Activated T-cell treated with anti-CD3 and anti-CD28 coated beads, Interleukin-2, amount 50 U/mL, for 72 hours (primary cell): Measurements from ENCODE around the gene ATR. TPM values are rescaled to one million over a fixed set of nuclear protein-coding genes. Genes with fewer than 3 reads are reported as not detected.
"Not testable (repeated sequence)": the region's sequence is repeated elsewhere in the genome, so short reads cannot be mapped to it uniquely, and the experiment has no call there.

Experiments used
- ATAC-seq, 2 donors: fragments of 150-1000 bp; cut with Tn5 transposase; replicated peaks in 1 of 2; 2 replicates each; pipeline ENCODE4 v1.10.0; 2021; ENCODE audit warnings: moderate library complexity in 2 of 2, mild to moderate bottlenecking in 1 of 2
- DNase-seq, 2 donors: peaks; one replicate each; pipeline ENCODE4 v3.0.0; 2021 to 2022; ENCODE audit warnings: mixed read lengths in 1 of 2
- H3K27ac Mint-ChIP-seq: one replicate; pipeline ENCODE4 v1.8.0; 2022; ENCODE audit warnings: mild to moderate bottlenecking, moderate library complexity, mixed read lengths
- H3K27me3 Mint-ChIP-seq: one replicate; pipeline ENCODE4 v1.8.0; 2022; ENCODE audit warnings: low read depth, mixed read lengths
- H3K36me3 Mint-ChIP-seq, 2 donors: one replicate each; pipeline ENCODE4 v1.8.0; 2022; ENCODE audit warnings: mixed read lengths in 2 of 2, mild to moderate bottlenecking in 1 of 2; ENCODE audit not compliant: insufficient read depth in 2 of 2
- H3K4me1 Mint-ChIP-seq: one replicate; pipeline ENCODE4 v1.8.0; 2022; ENCODE audit warnings: low read depth, mixed read lengths
- H3K4me3 Mint-ChIP-seq, 2 donors: one replicate each; pipeline ENCODE4 v1.8.0; 2022; ENCODE audit warnings: mild to moderate bottlenecking in 2 of 2, mixed read lengths in 2 of 2, moderate library complexity in 2 of 2
- H3K9me3 Mint-ChIP-seq, 2 donors: one replicate each; pipeline ENCODE4 v1.8.0; 2022; ENCODE audit warnings: mixed read lengths in 2 of 2
- total RNA-seq, 2 donors: library from RNA; stranded (reverse); gene quantifications; one replicate each; pipeline ENCODE4 v1.2.3, GENCODE V29; 2022

Gene ATR
- total RNA-seq, 2 donors from 2014 or later, result 27.3 to 34.8 TPM

DNA sequence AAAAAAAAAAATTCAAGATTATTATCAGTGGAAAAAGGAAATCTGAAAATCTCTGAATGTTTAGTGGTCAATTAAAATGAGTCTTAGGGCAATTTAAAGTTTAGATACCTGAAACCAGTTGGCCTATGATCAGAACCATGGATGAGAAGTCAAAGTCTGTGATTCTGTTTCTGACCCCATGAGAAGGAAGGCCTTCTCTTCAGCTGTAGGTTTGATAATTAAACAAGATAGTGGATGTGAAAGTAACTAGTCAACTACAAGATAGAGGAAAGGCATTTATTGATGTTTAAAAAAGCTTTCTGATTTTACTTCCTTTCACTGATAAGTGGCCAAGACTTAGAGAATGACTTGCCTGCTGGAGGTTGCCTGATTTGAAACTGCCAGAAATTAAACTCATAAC lies 26.4 kb upstream of the ATR start:
- Mint-ChIP-seq H3K36me3 (no peaks in the 10 kb centered on the region), H3K4me3 (no peak overlapping the region), H3K4me1 (no peaks in the 10 kb centered on the region), H3K27ac (no peak overlapping the region), H3K27me3 (no peaks in the 10 kb centered on the region), H3K9me3 (no peaks in the 10 kb centered on the region)
- ATAC-seq (no peak), DNase-seq (no peak)

DNA sequence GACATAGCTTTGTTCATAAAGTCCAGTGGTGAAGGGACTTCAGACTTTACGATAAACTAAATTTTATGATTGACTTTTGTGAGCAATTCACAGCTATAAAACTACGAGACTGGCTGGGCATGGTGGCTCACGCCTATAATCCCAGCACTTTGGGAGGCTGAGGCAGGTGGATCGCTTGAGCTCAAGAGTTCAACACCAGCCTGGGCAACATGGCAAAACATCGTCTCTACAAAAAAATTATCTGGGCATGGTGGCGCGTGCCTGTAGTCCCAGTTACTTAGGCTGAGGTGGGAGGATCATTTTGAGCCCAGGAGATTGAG lies 24.8 kb upstream of the ATR start:
- not testable (repeated sequence) for H3K4me3 Mint-ChIP-seq, ATAC-seq, DNase-seq, H3K27ac Mint-ChIP-seq, H3K27me3 Mint-ChIP-seq, H3K9me3 Mint-ChIP-seq, H3K4me1 Mint-ChIP-seq, H3K36me3 Mint-ChIP-seq

DNA sequence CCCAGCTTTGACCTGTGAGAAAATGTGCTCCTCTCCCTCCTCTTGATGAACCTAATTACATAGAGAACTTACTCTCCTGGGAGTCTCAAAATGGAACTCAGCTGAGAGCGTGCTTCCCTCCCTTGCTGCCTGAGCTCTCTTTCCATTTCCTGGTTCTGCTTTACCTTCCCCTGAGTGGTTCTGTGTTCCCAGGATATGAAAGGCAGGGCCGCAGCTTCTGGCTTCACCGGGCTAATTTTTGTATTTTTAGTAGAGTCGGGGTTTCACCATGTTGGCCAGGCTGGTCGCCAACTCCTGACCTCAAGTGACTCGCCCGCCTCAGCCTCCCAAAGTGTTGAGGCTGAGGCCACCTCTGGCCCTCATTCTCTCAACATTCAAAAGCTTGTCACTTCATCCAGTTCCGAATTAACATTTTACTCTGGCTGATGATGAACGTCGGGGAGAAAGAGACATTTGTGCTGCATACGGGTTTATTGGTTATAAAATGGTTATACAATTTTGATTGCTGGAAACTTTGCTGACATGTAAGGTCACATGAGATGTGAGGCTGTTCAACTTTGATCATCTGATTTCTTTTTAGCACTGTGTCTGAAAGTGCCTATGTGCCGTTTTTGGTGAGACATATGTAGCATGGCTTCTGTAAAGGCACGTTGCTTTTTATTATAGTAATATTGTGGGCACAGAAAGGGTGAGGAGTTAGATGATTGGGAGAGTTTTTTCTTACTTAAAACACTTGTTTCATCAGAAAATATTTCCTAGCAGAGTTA lies 24.3 kb upstream of the ATR start:
- H3K9me3 Mint-ChIP-seq, result no peaks in the 10 kb centered on the region
- no peak for ATAC-seq
- H3K27ac Mint-ChIP-seq, result no peak overlapping the region
- no peaks in the 10 kb centered on the region for H3K36me3 Mint-ChIP-seq
- no peaks in the 10 kb centered on the region for H3K27me3 Mint-ChIP-seq
- DNase-seq, result no peak
- no peak overlapping the region for H3K4me3 Mint-ChIP-seq
- H3K4me1 Mint-ChIP-seq, result peaks cover 3% of the 10 kb centered on the region

DNA sequence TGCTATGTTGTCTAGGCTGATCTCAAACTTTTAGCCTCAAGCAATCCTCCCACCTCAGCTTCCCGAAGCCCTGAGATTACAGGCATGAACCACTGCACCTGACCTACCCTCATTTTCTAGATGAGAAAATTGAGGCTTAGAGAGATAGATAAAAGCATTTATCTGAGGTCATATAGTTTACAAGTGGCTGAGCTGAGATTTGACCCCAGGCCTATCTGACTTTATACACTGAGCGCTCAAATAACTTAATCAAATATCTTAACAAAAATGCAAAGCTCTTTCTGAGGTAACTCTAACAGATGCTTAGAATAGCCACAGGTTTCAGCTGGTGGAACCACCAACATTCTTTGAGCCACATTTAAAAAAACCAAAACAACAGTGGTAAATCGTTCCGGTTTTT lies 23.2 kb upstream of the ATR start:
- no peak for ATAC-seq
- no peaks in the 10 kb centered on the region for H3K27me3 Mint-ChIP-seq

DNA sequence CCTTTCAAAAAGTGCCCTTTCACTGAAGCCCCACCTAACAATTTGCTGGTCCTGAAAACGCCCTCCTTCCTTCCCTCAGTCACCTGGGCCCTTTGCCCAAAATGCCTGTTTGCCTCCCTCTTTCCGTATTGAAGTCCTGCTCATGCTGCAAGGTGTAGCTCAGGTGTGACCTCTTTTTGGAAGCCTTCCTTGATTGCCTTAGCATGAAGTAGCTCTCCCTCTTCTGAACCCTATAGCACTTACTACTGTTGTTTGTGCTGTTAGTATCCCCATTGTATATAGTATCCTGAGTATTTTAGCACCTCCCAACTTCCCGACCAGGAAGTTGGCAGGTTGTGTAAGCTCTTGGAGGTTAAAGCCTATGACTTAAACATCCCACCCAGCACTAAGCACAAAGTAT lies 19.4 kb upstream of the ATR start:
- no peak for ATAC-seq
- H3K4me1 Mint-ChIP-seq, result peaks cover 23% of the 10 kb centered on the region
- no peaks in the 10 kb centered on the region for H3K27me3 Mint-ChIP-seq
- H3K27ac Mint-ChIP-seq, result no peak overlapping the region
- H3K9me3 Mint-ChIP-seq, result no peaks in the 10 kb centered on the region
- peak overlapping the region in 1 of 2 donors; percentile 31 for H3K4me3 Mint-ChIP-seq
- H3K36me3 Mint-ChIP-seq, result no peaks in the 10 kb centered on the region
- no peak for DNase-seq

More for the DNA sequence above, 23.2 kb upstream of the ATR start:
- Mint-ChIP-seq H3K4me1 (peaks cover 12% of the 10 kb centered on the region), H3K9me3 (no peaks in the 10 kb centered on the region), H3K36me3 (no peaks in the 10 kb centered on the region), H3K27ac (no peak overlapping the region), H3K4me3 (no peak overlapping the region)
- no peak for DNase-seq

DNA sequence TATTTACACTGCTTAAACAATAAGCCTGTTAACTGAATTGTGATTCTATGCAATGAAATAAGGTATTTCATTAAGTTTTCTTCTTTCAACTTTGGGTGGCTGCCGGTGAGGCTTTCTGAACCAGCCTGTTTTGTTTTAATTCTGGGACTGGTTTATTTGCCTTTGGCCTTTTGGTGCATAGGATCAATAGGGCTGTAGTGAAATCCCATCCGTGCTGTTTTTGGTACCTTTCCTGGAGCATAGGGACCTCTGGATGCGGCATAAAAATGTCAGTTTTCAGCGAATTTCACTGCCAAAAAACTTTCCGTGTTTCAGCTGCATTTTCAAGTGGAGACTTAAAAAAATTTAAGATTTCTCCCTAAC lies 18.2 kb upstream of the ATR start:
- Mint-ChIP-seq H3K27ac (no peak overlapping the region), H3K36me3 (no peaks in the 10 kb centered on the region), H3K4me3 (peak overlapping the region; percentile 97 to 99), H3K4me1 (peaks cover 23% of the 10 kb centered on the region), H3K9me3 (no peaks in the 10 kb centered on the region), H3K27me3 (no peaks in the 10 kb centered on the region)
- ATAC-seq (no peak), DNase-seq (no peak)

DNA sequence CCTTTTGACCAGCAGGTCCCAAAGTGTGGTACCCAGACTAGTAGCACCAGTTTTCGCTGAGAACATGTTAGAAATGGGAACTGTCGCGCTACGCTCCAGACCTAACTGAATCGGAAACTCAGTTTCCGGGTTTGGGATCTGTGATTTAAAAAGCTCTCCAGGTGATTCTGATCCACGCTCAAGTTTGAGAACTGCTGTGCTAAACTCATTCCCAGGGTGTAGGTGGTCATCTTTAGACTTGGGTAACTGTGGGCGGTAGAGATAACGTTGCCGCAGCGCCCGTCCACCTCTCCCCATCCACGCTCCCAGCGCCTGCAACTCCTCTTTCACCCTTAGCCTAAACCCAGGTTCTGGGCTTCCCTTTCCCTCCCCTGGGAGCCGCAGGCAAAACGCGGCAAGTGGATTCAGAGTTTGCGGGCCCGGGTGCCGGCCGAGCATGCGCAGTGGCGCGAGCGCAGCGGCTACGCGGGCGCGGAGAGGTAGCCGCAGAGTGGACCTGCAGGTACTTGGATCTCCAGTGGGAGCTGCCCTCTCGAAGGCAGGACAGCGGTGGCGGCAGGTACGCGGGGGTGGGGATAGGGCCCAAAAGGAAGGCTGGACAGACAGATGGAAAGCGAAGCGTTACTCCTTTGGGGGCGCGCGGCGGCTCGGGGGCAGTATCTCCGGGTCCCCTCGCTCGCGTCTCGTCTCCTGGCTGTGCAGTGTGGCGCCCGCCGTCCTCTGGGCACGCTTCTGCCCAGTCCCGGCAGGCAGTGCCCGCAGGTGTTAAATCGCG lies 17.6 kb upstream of the ATR start, which contains the start of gene PLS1:
PLS1 (plus strand) TSS at position 443 of the 775 bp plus-strand sequence. CDS start 67,845 bp downstream, outside the sequence.
- Mint-ChIP-seq H3K27me3 (no peaks in the 10 kb centered on the region), H3K27ac (peak within 1 kb of the TSS; percentile 74), H3K4me1 (peaks cover 23% of the 10 kb centered on the region), H3K4me3 (peak within 1 kb of the TSS; percentile 97 to 99), H3K36me3 (no peaks in the 10 kb centered on the region), H3K9me3 (no peaks in the 10 kb centered on the region)
- DNase-seq, result peak; percentile 85 to 93
- peak; percentile 93 to 95 for ATAC-seq

DNA sequence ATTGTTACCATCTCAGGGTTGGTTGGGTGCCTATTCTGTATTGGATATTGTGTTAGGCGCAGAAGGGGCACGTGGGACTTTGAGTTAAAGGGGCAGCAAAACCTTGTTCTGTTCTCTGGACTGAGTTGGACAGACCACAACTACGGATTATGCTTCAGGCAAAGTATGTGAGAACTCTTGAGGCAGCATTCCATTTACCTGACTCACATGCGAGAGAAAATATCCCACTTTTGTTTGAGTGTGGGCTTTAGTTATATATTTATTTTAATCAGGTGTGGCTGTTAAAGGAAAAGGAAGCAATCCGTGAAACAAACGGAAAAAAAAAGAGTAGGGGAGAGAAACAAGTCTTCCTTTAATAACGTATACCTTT lies 17.0 kb upstream of the ATR start:
- no peak for ATAC-seq
- H3K4me1 Mint-ChIP-seq, result peaks cover 23% of the 10 kb centered on the region
- no peaks in the 10 kb centered on the region for H3K9me3 Mint-ChIP-seq
- peak overlapping the region; percentile 97 to 99 for H3K4me3 Mint-ChIP-seq
- no peaks in the 10 kb centered on the region for H3K27me3 Mint-ChIP-seq
- DNase-seq, result no peak
- H3K36me3 Mint-ChIP-seq, result no peaks in the 10 kb centered on the region
- peak overlapping the region; percentile 31 for H3K27ac Mint-ChIP-seq

DNA sequence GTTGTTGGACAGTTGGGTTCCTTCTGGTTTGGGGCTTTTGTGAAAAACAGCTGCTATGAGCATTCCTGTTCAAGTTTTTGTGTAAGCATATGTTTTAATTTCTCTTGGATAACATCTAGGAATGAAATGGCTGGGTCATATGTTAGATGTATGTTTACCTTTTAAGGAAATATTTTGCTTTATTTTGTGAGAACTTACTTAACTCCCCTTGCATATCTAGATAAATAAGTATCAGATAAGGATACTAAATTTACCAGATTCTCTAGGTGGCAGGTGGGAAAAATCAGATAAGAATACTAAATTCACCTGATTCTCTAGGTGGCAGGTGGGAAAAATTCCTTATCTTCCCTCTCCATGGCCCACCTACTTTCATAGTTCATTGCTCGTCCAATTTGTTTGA lies 16.6 kb upstream of the ATR start:
- peaks cover 23% of the 10 kb centered on the region for H3K4me1 Mint-ChIP-seq
- no peaks in the 10 kb centered on the region for H3K9me3 Mint-ChIP-seq
- H3K27me3 Mint-ChIP-seq, result no peaks in the 10 kb centered on the region
- no peak for ATAC-seq
- H3K4me3 Mint-ChIP-seq, result peak overlapping the region; percentile 97 to 99
- no peaks in the 10 kb centered on the region for H3K36me3 Mint-ChIP-seq
- H3K27ac Mint-ChIP-seq, result no peak overlapping the region
- no peak for DNase-seq

DNA sequence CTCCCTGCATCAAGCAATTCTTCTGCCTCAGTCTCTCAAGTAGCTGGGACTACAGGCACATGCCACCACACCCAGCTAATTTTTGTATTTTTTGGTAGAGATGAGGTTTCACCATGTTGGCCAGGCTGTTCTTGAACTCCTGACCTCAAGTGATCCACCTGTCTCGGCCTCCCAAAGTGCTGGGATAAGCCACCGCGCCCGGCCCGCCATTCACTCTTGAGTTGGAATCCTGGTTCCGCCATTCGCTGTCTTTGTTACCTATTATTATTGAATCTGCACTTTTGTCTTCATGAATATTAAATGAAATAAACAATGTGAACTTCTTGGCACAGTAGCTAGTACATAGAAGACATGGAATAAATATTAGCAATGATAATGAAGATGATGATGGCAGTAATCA lies 13.7 kb upstream of the ATR start:
- not testable (repeated sequence) for H3K27me3 Mint-ChIP-seq, H3K9me3 Mint-ChIP-seq, ATAC-seq, DNase-seq, H3K27ac Mint-ChIP-seq, H3K4me3 Mint-ChIP-seq, H3K36me3 Mint-ChIP-seq
- peaks cover 17% of the 10 kb centered on the region for H3K4me1 Mint-ChIP-seq

DNA sequence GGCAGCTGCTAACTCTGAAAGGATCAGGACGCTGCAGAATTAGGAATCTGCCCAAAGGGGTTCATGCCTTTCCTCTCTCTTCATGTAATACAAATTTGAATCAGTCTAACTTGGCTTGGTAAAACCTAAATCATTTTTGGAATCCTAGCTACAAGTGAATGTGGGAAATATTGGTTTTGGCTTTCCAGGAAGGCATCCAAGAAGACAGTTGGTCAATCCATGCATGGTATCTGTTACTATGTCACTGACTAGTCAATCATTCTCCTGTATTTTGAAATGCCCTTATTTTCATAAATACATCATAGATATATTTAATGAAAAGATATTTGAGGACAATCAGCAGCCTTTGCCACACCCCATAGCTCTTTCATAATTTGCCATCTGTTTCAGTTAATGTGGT lies 10.2 kb upstream of the ATR start:
- no peak overlapping the region for H3K4me3 Mint-ChIP-seq
- no peak overlapping the region for H3K27ac Mint-ChIP-seq
- DNase-seq, result no peak
- H3K27me3 Mint-ChIP-seq, result peaks cover 12% of the 10 kb centered on the region
- no peaks in the 10 kb centered on the region for H3K36me3 Mint-ChIP-seq
- H3K4me1 Mint-ChIP-seq, result no peaks in the 10 kb centered on the region
- no peaks in the 10 kb centered on the region for H3K9me3 Mint-ChIP-seq
- ATAC-seq, result no peak

DNA sequence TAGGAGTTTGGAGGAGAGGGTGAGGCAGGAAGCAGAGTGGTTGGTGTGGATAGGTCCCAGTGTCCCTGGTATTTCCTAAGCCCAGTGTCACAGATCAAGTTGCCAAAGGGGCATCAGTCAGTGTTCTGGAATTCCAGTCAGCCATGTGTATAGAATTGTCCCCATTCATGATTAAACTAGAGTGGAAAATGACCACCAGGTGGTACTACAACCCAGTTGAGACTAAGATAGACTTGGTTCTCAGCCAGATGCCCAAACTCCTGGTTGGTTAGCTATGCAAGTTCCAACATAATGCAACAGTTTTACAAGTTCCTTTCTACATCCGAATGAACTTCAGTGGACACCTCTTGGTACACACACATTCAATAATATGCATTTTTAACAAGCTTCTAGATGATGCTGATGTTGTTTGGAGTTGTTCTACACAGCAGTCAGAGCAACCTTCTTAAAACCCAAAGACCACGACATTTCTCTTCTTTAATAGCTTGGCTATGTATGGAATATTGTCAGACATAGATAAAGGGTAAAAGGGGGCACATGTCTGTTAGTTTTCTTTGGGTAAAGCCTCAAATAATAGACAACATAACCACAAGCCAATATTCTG lies 8.4 kb upstream of the ATR start:
- no peak overlapping the region for H3K4me3 Mint-ChIP-seq
- H3K4me1 Mint-ChIP-seq, result no peaks in the 10 kb centered on the region
- H3K27me3 Mint-ChIP-seq, result peaks cover 12% of the 10 kb centered on the region
- no peaks in the 10 kb centered on the region for H3K9me3 Mint-ChIP-seq
- ATAC-seq, result peak; percentile 58 to 67
- no peaks in the 10 kb centered on the region for H3K36me3 Mint-ChIP-seq
- no peak overlapping the region for H3K27ac Mint-ChIP-seq
- DNase-seq, result peak; percentile 12 to 33

DNA sequence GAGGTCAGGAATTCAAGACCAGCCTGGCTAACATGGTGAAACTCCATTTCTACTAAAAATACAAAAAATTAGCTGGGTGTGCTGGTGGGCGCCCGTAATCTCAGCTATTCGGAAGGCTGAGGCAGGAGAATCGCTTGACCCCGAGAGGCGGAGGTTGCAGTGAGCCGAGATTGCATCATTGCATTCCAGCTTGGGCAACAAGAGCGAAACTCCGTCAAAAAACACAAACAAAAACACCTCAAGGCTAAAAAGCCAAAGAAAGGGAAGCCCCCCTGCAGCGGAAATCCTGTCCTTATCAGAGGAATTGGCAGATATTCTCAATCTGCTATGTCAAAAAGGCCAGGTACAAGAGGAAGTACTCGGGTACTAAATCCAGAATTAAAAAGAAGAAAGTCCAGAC lies 2.5 kb upstream of the ATR start:
- H3K36me3 Mint-ChIP-seq, ATAC-seq, H3K4me3 Mint-ChIP-seq: not testable (repeated sequence)

More for the DNA sequence above, 2.5 kb upstream of the ATR start:
- not testable (repeated sequence) for H3K27me3 Mint-ChIP-seq, H3K9me3 Mint-ChIP-seq, DNase-seq, H3K27ac Mint-ChIP-seq
- H3K4me1 Mint-ChIP-seq, result peaks cover 29% of the 10 kb centered on the region
